D721Med (cell line): ENCODE measurements around the gene MTIF3.

Source experiments
- DNase-seq: peaks from one replicate; pipeline ENCODE4 v3.0.0; 2011; ENCODE audit warnings: low spot score; ENCODE audit not compliant: insufficient read length
- FAIRE-seq: peaks from 2 replicates; lab custom pipeline; 2011; peaks lifted over from hg19 to GRCh38; lab: Jason Lieb, UNC
- TF ChIP-seq, protein P1 (sequence below): IDR thresholded peaks from 2 replicates; pipeline ENCODE4 v1.5.1; 2012; ENCODE audit warnings: mild to moderate bottlenecking, control low read depth; ENCODE audit not compliant: insufficient read depth; ENCODE audit errors: missing control alignments

The MTIF3 gene

DNA sequence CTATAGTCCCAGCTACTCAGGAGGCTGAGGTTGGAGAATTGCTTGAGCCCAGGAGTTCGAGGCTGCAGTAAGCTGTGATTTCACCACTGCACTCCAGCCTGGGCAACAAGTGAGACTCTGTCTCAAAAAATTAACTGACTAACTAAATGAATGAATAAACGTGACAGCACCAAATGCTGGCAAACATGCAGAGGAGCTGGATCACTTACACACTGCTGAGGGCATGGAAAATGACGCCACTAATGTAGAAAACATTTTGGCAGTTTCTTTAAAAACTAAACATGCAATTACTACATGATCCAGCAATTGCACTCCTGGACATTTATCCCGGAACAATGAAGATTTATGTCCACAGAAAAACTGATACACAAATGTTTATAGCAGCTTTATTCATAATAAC is 57.3 kb downstream of the MTIF3 start:
- FAIRE-seq, result no peak
- TF ChIP-seq, protein P1, sequence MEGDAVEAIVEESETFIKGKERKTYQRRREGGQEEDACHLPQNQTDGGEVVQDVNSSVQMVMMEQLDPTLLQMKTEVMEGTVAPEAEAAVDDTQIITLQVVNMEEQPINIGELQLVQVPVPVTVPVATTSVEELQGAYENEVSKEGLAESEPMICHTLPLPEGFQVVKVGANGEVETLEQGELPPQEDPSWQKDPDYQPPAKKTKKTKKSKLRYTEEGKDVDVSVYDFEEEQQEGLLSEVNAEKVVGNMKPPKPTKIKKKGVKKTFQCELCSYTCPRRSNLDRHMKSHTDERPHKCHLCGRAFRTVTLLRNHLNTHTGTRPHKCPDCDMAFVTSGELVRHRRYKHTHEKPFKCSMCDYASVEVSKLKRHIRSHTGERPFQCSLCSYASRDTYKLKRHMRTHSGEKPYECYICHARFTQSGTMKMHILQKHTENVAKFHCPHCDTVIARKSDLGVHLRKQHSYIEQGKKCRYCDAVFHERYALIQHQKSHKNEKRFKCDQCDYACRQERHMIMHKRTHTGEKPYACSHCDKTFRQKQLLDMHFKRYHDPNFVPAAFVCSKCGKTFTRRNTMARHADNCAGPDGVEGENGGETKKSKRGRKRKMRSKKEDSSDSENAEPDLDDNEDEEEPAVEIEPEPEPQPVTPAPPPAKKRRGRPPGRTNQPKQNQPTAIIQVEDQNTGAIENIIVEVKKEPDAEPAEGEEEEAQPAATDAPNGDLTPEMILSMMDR, result no peak
- DNase-seq, result no peak

DNA sequence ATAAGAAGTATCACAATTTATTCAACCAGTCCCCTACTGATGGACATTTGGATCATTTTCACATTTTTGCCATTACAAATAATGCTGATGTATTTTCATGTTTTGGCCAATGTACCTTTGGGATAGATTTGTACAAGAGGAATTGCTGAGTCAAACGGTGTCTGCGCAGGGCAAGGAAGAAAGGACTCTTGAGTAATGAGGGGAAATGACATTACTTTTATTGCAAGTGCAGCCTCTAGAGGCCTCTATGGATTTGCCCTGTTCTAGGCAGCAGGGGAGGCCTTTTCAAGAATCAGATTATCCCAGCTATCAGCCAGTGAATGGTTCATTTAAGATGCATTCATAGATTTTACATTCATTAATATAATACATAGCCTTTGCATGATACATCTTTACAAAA is 58.9 kb downstream of the MTIF3 start:
- FAIRE-seq (no peak), DNase-seq (no peak)
- TF ChIP-seq, protein P1, result no peak

DNA sequence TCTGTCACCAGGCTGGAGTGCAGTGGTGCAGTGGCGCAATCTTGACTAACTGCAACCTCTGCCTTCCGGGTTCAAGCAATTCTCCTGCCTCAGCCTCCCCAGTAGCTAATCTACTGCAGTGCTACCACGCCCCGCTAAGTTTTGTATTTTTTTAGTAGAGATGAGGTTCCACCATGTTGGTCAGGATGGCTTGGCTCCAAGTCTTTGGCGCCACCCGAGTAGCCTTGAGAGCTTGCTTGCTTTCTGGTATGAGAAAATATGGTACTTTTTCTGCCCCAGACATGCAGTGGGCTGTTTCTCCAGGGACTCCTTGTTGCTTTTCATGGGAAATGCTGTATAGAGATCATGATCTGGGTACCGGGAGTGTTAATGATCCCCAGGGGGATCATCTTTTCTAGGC is 60.5 kb downstream of the MTIF3 start:
- TF ChIP-seq, protein P1, result no peak
- no peak for DNase-seq
- FAIRE-seq, result no peak

DNA sequence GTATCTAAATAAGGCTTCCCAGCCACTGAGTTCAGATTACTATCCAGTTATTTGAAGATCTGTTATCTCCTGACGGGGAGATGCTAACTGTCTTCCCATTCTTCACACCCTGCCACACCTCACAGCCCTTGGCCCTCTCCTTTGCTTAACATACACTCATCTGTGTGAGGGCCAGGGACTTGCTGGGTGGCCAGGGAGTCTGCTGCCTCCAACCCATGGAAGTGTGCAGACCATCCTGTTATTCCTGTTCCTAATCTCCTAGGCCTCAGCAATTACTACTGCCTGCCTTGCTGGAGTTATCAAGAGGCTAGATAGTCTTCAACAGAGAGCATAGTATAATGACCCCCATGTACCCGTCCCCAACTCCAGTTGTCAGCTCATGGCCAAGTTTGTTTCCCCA is 62.1 kb downstream of the MTIF3 start:
- no peak for FAIRE-seq
- TF ChIP-seq, protein P1, result no peak
- DNase-seq, result no peak
